Breast epithelium (tissue), 3 donors: ENCODE measurements around the gene TMEM106A.

Experiments used
- CTCF ChIP-seq, 3 donors: fragments of 450-650 bp; IDR thresholded peaks; one replicate each; pipeline ENCODE4 v1.5.1; 2016 to 2017; ENCODE audit warnings: antibody characterized with exemption in 3 of 3, mild to moderate bottlenecking in 3 of 3, moderate library complexity in 3 of 3
- POLR2A ChIP-seq: fragments of 450-650 bp; IDR thresholded peaks from one replicate; pipeline ENCODE4 v1.6.1; 2016; ENCODE audit warnings: antibody characterized with exemption, mild to moderate bottlenecking, moderate library complexity

GRCh38 chr17:43169561-43170139 is 42.0 kb upstream of the TMEM106A start:
- TF ChIP-seq CTCF (IDR thresholded peaks at IDR 0.05) (no peak), POLR2A (no peak)
